ENCODE data around the gene CORO7.

DNA sequence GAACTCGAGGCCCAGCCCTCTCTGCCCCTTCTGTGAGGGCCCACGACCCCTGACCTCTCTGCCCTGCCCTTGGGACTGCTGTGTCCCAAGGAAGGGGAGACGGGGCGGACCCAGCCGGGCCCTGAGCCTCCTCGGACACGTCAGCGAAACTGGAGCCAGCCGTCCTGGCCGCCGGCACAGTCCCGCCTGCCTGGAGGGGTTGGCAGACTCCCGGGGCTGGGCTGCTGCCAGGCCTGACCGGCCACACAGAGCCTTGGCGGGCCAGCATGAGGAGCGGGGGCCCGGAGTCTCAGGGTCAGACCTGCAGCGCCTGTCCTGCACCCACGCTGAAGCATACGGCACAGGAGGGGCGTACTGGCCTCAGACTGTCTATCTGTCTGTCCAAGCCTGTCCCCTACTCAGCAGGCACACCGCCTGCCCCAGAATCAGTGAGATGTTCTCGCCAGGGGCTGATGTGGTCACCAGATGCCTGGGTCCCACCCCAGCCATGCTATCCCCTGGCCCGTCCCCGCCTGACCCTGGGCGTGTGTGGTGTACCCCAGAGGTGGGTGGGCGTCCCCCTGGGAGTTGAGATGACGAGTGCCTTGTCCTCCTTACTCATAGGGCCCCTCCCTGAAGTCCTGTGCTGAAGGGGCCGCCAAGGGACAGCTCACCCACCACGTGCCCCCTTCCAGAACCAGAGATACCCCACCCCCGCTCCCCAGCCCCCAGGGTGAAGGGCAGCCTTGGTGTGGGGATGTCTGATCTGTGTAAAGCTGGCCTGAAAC, 40.1 kb downstream of the CORO7 start:
- TF ChIP-seq ELF4 (IDR thresholded peaks at IDR 0.05) (no peak), FOXM1 (IDR thresholded peaks at IDR 0.05; ENCODE audit: borderline replicate concordance) (no peak), HDGF (IDR thresholded peaks at IDR 0.05; ENCODE audit: borderline replicate concordance) (no peak), TARDBP (IDR thresholded peaks at IDR 0.05) (no peak), L3MBTL2 (conservative IDR thresholded peaks at IDR 0.05) (no peak), ARNT (IDR thresholded peaks at IDR 0.05) (no peak), CTBP1 (IDR thresholded peaks at IDR 0.05; ENCODE audit: borderline replicate concordance) (no peak)
